Liver (tissue), 3 donors: ENCODE data around the gene PHF19.

Source experiments
- EGR1 ChIP-seq, 2 donors: IDR thresholded peaks; 2 replicates each; pipeline ENCODE4 v1.6.1; 2016 to 2018; ENCODE audit warnings: antibody characterized with exemption in 2 of 2, low read depth in 2 of 2
- SP1 ChIP-seq: IDR thresholded peaks from 2 replicates; pipeline ENCODE4 v1.6.1; 2018; ENCODE audit warnings: antibody characterized with exemption, mild to moderate bottlenecking
- TF ChIP-seq, protein P1 (sequence below): fragments of 150-350 bp; IDR thresholded peaks from 2 replicates; pipeline ENCODE4 v1.5.1; 2017; ENCODE audit warnings: improper control_type of control experiment, low read depth, low read length; ENCODE audit not compliant: missing input control
- donor health status: healthy.
- donor health status: healthy.

DNA sequence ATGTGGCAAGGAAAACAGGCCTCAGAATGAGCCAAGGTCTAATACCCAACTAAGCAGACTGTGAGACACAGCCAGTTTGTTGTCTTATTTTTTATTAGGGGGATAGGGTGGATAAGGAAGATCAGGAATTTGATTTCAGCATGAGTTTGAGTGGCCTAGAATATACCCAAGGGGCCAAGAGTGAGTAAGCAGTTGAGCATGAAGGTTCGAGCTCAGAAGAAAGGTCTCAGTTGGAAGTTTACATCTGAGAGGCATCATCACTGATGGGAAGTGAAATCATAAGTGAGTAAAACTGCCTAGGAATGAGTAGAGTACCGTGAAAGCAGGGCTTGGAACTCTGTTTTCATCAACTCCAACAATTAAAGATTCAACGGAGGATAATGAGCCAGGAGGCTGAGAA lies 46.8 kb downstream of the PHF19 start:
- TF ChIP-seq, protein P1, sequence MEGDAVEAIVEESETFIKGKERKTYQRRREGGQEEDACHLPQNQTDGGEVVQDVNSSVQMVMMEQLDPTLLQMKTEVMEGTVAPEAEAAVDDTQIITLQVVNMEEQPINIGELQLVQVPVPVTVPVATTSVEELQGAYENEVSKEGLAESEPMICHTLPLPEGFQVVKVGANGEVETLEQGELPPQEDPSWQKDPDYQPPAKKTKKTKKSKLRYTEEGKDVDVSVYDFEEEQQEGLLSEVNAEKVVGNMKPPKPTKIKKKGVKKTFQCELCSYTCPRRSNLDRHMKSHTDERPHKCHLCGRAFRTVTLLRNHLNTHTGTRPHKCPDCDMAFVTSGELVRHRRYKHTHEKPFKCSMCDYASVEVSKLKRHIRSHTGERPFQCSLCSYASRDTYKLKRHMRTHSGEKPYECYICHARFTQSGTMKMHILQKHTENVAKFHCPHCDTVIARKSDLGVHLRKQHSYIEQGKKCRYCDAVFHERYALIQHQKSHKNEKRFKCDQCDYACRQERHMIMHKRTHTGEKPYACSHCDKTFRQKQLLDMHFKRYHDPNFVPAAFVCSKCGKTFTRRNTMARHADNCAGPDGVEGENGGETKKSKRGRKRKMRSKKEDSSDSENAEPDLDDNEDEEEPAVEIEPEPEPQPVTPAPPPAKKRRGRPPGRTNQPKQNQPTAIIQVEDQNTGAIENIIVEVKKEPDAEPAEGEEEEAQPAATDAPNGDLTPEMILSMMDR, result no peak
- no peak for TF ChIP-seq SP1
- TF ChIP-seq EGR1 (IDR thresholded peaks at IDR 0.05; ENCODE audit: low read depth in 2 of 2), result no peak
